SU-DHL-6 (cell line): ENCODE measurements around the gene LETM1.

Experiments
- H2AFZ ChIP-seq: fragments of 200-600 bp; sonication (generic); 2 replicates; pipeline ENCODE4 v1.6.1; 2014; ENCODE audit warnings: low read depth, mild to moderate bottlenecking, moderate library complexity, mixed read lengths, antibody characterized with exemption, low read length; ENCODE audit not compliant: severe bottlenecking
- H3F3A ChIP-seq: fragments of 200-600 bp; shearing (Covaris generic); 2 replicates; pipeline ENCODE4 v1.6.0; 2016; ENCODE audit warnings: antibody characterized with exemption, mild to moderate bottlenecking; ENCODE audit not compliant: insufficient read depth
- H3K27ac ChIP-seq: fragments of 200-600 bp; sonication (generic); 2 replicates; pipeline ENCODE4 v1.5.1; 2016; ENCODE audit warnings: low read depth, mild to moderate bottlenecking, low read length, moderate library complexity, mixed read lengths
- H3K27me3 ChIP-seq: fragments of 200-600 bp; sonication (generic), shearing (Covaris generic); 2 replicates; pipeline ENCODE4 v1.6.0; 2014; ENCODE audit warnings: mild to moderate bottlenecking, low read length
- H3K36me3 ChIP-seq: fragments of 200-600 bp; sonication (generic); 2 replicates; pipeline ENCODE4 v1.6.1; 2014; ENCODE audit warnings: mild to moderate bottlenecking, low read length, mixed read lengths
- H3K4me2 ChIP-seq: fragments of 300-600, 200-600 bp; shearing (Covaris generic), sonication (generic); 2 replicates; pipeline ENCODE4 v1.6.0; 2014; ENCODE audit warnings: low read length, low read depth, mild to moderate bottlenecking; ENCODE audit not compliant: poor library complexity, severe bottlenecking
- H3K4me3 ChIP-seq: fragments of 200-600 bp; sonication (generic); 2 replicates; pipeline ENCODE4 v1.5.1; 2014; ENCODE audit warnings: antibody characterized with exemption, low read length, mild to moderate bottlenecking, mixed read lengths; ENCODE audit not compliant: insufficient read depth, poor library complexity, severe bottlenecking
- H3K79me2 ChIP-seq: fragments of 200-600 bp; sonication (generic); 2 replicates; pipeline ENCODE4 v1.6.1; 2014; ENCODE audit warnings: mild to moderate bottlenecking, low read length, moderate library complexity; ENCODE audit not compliant: insufficient read depth
- H3K9ac ChIP-seq: fragments of 200-600 bp; sonication (generic); 2 replicates; pipeline ENCODE4 v1.7.0; 2014; ENCODE audit warnings: mild to moderate bottlenecking, low read length
- H3K9me2 ChIP-seq: fragments of 200-600 bp; sonication (generic); replicated peaks from 2 replicates; pipeline ENCODE4 v1.6.1; 2014; ENCODE audit warnings: low read length; ENCODE audit not compliant: insufficient read depth
- H3K9me3 ChIP-seq: fragments of 200-600 bp; sonication (generic); 2 replicates; pipeline ENCODE4 v1.6.1; 2014; ENCODE audit warnings: low read length, mixed read lengths; ENCODE audit not compliant: insufficient read depth
- H4K20me1 ChIP-seq: fragments of 200-600 bp; sonication (generic); 2 replicates; pipeline ENCODE4 v1.6.1; 2014; ENCODE audit warnings: low read depth, mild to moderate bottlenecking, antibody characterized with exemption, low read length, moderate library complexity, mixed read lengths
- EZH2phosphoT487 ChIP-seq: fragments of 200-600 bp; sonication (generic), shearing (Covaris generic); conservative IDR thresholded peaks from 2 replicates; pipeline ENCODE4 v1.6.1; 2018; ENCODE audit warnings: mild to moderate bottlenecking, antibody characterized with exemption, low read length, moderate library complexity, mixed read lengths
- TF ChIP-seq, protein P1 (sequence below): fragments of 200-600 bp; sonication (generic); IDR thresholded peaks from one replicate; pipeline ENCODE4 v1.5.1; 2017; ENCODE audit warnings: antibody characterized with exemption, mild to moderate bottlenecking, low read length, moderate library complexity; ENCODE audit not compliant: insufficient read depth, poor library complexity, severe bottlenecking

LETM1 gene

DNA sequence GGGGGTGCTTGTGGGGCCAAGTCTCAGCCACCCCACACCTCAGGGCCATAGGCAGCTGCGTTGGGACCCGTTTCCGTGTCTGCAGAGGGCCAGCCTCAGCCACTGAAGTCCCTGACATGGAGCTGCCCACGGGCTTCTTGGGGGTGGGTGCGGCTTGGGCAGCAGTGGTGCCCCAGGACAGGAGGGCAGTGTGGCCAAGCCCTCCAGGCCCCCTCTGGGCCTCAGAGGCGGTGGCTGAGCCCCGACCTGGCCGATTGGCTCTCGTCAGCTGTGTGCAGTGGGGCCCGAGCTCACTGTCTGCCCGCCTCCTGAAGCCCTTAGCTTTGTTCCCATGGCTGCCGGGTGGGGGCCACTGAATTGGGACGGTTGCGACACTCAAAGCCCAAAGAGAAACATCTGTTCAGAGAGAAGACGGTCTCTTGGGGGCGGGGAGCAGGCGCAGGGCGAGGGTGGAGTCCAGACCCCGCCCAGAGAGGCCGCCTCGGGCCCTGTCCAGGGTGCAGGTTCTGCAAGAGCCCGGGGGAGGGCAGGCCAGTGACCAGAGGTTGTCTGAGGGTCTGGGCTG lies 53.7 kb downstream of the LETM1 start:
- H3K27ac ChIP-seq = no peak overlapping the region
- no peaks in the 10 kb centered on the region for H3K27me3 ChIP-seq
- H3K9me3 ChIP-seq = no peaks in the 10 kb centered on the region
- no peaks in the 10 kb centered on the region for H4K20me1 ChIP-seq
- no peak overlapping the region for H3K9ac ChIP-seq
- no peaks in the 10 kb centered on the region for H3K9me2 ChIP-seq
- H3F3A ChIP-seq = no peaks in the 10 kb centered on the region
- no peaks in the 10 kb centered on the region for H3K79me2 ChIP-seq
- H3K4me3 ChIP-seq = no peak overlapping the region
- H2AFZ ChIP-seq = no peak overlapping the region
- no peak overlapping the region for H3K4me2 ChIP-seq
- no peaks in the 10 kb centered on the region for H3K36me3 ChIP-seq
- TF ChIP-seq, protein P1, sequence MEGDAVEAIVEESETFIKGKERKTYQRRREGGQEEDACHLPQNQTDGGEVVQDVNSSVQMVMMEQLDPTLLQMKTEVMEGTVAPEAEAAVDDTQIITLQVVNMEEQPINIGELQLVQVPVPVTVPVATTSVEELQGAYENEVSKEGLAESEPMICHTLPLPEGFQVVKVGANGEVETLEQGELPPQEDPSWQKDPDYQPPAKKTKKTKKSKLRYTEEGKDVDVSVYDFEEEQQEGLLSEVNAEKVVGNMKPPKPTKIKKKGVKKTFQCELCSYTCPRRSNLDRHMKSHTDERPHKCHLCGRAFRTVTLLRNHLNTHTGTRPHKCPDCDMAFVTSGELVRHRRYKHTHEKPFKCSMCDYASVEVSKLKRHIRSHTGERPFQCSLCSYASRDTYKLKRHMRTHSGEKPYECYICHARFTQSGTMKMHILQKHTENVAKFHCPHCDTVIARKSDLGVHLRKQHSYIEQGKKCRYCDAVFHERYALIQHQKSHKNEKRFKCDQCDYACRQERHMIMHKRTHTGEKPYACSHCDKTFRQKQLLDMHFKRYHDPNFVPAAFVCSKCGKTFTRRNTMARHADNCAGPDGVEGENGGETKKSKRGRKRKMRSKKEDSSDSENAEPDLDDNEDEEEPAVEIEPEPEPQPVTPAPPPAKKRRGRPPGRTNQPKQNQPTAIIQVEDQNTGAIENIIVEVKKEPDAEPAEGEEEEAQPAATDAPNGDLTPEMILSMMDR = no peak
- no peak for TF ChIP-seq EZH2phosphoT487

DNA sequence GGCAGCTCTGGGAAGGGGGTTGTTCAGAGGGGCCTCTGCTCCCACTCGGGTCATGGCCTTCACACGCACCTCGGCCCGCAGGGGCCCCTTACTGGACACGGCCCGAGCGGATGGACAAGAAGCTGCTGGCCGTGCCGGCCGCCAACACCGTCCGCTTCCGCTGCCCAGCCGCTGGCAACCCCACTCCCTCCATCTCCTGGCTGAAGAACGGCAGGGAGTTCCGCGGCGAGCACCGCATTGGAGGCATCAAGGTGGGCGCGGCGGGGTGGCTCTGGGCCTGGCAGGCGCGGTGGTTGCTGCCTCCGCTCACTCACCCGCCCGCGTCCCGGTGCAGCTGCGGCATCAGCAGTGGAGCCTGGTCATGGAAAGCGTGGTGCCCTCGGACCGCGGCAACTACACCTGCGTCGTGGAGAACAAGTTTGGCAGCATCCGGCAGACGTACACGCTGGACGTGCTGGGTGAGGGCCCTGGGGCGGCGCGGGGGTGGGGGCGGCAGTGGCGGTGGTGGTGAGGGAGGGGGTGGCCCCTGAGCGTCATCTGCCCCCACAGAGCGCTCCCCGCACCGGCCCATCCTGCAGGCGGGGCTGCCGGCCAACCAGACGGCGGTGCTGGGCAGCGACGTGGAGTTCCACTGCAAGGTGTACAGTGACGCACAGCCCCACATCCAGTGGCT lies 54.5 kb downstream of the LETM1 start:
- no peaks in the 10 kb centered on the region for H4K20me1 ChIP-seq
- H3K79me2 ChIP-seq = no peaks in the 10 kb centered on the region
- no peak overlapping the region for H3K4me3 ChIP-seq
- H3K9me2 ChIP-seq = no peaks in the 10 kb centered on the region
- no peak overlapping the region for H3K27ac ChIP-seq
- no peak overlapping the region for H2AFZ ChIP-seq
- H3K27me3 ChIP-seq = no peaks in the 10 kb centered on the region
- no peaks in the 10 kb centered on the region for H3K36me3 ChIP-seq
- no peak overlapping the region for H3K9ac ChIP-seq
- TF ChIP-seq, protein P1 = no peak
- no peak for TF ChIP-seq EZH2phosphoT487
- no peaks in the 10 kb centered on the region for H3F3A ChIP-seq
- no peak overlapping the region for H3K4me2 ChIP-seq
- H3K9me3 ChIP-seq = no peaks in the 10 kb centered on the region

DNA sequence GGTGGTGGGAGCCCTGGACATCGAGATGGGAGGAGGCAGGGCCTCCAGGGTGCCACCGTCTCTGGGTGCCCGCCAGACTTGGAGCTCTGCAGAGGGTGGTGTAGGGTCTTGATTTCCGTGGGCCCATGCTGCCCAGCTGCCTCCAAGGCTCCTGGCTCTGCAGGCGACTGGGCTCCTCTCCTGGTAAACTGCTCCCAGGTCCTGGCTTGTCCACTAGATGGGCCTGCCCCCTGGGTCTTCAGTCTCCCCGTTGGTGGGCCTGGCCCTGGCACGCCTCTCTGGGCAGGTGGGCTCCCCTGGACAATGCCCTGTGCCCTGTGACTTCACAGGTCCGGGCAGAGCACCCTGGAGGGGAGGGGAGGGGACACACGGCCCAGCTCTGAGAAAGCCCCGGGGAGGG lies 55.2 kb downstream of the LETM1 start:
- no peak overlapping the region for H2AFZ ChIP-seq
- H3F3A ChIP-seq = no peaks in the 10 kb centered on the region
- H3K27ac ChIP-seq = no peak overlapping the region
- H3K79me2 ChIP-seq = no peaks in the 10 kb centered on the region
- no peak for TF ChIP-seq EZH2phosphoT487
- TF ChIP-seq, protein P1 = no peak
- H3K9me2 ChIP-seq = no peaks in the 10 kb centered on the region
- H3K4me2 ChIP-seq = no peak overlapping the region
- no peak overlapping the region for H3K9ac ChIP-seq
- H3K9me3 ChIP-seq = no peaks in the 10 kb centered on the region
- no peaks in the 10 kb centered on the region for H3K27me3 ChIP-seq
- H4K20me1 ChIP-seq = no peaks in the 10 kb centered on the region
- H3K36me3 ChIP-seq = no peaks in the 10 kb centered on the region
- H3K4me3 ChIP-seq = no peak overlapping the region
